OCI-LY1 (cell line): ENCODE results near the gene UNC5B.

ENCODE experiments used
- CTCF ChIP-seq: fragments of 200-600 bp; sonication (generic), shearing (Covaris generic); IDR thresholded peaks from 2 replicates; pipeline ENCODE4 v1.5.1; 2017; ENCODE audit warnings: mild to moderate bottlenecking, antibody characterized with exemption, low read length, moderate library complexity, mixed read lengths
- EZH2 ChIP-seq: fragments of 200-600 bp; sonication (generic), shearing (Covaris generic); IDR thresholded peaks from 2 replicates; pipeline ENCODE4 v1.8.0; 2017; ENCODE audit warnings: borderline replicate concordance, mixed run types, mild to moderate bottlenecking, antibody characterized with exemption, low read length, moderate library complexity, mixed read lengths

GRCh38 chr10:71213127-71213621 is 804 bp downstream of the UNC5B start:
- TF ChIP-seq EZH2 (no peak), CTCF (no peak)
